GM12865 (cell line): ENCODE measurements around the gene PRDM2.

Experiments used
- DNase-seq: peaks from one replicate; pipeline ENCODE4 v3.0.0; 2010; ENCODE audit warnings: low read depth
- H3K4me3 ChIP-seq: 2 replicates; pipeline ENCODE4 v1.5.1; 2011; ENCODE audit warnings: mild to moderate bottlenecking, low read depth, low read length, control low read depth
- TF ChIP-seq, protein P1 (sequence below): IDR thresholded peaks from 2 replicates; pipeline ENCODE4 v1.5.1; 2011; ENCODE audit warnings: low read length, control low read depth, low read depth, inconsistent platforms; ENCODE audit not compliant: insufficient read depth; ENCODE audit errors: missing control alignments

PRDM2 gene

DNA sequence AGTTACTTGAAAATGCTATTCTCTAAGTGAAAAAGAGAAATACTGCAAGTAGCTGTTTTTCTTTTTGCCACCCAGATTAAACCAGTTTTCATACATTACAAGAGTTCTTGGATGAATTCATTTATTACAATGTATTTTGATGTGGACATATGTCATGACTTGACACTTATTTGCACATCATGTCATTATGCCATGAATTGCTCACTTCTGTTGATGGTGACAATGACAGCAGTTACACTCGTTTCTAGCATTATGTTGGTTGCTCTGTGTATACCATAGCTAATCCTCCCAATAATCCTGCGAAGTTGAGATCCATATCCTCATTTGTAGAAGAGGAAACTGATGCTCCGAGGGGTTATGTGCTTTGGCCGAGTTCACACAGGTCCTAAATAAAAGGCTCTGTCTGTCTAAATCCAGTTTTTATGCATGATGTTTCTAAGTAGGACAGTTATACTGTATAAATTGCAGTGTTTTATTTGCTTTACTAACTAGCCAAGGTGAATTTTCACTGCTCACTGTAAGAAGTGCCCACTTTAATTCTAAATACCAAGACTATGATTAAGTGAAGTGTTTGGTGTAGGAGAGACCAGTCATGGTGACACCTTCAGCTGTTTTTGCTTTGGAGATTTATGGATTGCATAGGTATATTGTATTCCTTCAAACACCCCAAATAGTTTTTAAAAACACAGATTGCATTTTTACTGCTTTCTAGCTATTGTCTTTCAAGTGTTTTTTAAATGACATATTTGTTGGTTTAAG, 56.7 kb downstream of the PRDM2 start:
- H3K4me3 ChIP-seq = peak overlapping the region; percentile 12; the same call in 1 of the 2 replicates
- DNase-seq = no peak
- TF ChIP-seq, protein P1, sequence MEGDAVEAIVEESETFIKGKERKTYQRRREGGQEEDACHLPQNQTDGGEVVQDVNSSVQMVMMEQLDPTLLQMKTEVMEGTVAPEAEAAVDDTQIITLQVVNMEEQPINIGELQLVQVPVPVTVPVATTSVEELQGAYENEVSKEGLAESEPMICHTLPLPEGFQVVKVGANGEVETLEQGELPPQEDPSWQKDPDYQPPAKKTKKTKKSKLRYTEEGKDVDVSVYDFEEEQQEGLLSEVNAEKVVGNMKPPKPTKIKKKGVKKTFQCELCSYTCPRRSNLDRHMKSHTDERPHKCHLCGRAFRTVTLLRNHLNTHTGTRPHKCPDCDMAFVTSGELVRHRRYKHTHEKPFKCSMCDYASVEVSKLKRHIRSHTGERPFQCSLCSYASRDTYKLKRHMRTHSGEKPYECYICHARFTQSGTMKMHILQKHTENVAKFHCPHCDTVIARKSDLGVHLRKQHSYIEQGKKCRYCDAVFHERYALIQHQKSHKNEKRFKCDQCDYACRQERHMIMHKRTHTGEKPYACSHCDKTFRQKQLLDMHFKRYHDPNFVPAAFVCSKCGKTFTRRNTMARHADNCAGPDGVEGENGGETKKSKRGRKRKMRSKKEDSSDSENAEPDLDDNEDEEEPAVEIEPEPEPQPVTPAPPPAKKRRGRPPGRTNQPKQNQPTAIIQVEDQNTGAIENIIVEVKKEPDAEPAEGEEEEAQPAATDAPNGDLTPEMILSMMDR = no peak

DNA sequence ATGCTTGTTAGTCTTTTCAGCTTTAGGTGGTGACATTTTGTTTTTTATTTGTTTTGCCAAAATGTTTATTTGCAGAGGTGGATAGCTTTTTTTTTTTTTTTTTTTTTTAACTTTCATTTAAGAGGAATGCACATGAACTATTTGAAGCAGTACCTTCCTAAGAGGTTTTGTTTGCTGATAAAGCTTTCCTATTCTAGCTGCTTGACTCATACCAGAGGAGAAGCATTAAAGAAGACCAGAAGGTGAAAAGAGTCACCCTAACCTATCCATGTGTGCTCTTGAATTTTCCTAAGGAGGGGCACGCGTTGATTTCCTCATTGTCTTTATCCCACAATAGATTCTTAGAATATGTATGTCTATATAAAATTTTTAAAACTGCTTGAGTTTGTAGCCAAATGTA, 57.7 kb downstream of the PRDM2 start:
- DNase-seq = no peak
- no peak overlapping the region for H3K4me3 ChIP-seq
- TF ChIP-seq, protein P1 = no peak

DNA sequence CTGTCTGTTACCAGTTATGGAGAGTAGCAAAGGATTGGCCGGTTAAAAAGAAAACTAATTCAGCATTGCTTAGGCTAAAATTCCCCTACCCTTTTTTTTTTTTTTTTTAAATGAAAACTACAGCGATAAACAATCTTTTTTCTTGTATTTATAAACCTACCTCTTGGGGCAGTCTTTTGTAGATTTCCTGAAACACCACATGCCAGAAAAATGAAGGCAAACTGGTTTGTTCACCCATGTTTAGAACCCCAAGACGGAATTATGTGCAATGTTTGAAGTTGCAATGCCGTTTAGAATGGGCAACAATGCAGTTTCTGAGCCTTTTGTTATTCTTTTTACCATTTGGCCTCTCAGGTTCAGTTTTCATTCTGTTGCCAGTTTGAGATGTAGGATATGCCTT, 59.1 kb downstream of the PRDM2 start:
- TF ChIP-seq, protein P1 = no peak
- DNase-seq = no peak
- H3K4me3 ChIP-seq = no peak overlapping the region

DNA sequence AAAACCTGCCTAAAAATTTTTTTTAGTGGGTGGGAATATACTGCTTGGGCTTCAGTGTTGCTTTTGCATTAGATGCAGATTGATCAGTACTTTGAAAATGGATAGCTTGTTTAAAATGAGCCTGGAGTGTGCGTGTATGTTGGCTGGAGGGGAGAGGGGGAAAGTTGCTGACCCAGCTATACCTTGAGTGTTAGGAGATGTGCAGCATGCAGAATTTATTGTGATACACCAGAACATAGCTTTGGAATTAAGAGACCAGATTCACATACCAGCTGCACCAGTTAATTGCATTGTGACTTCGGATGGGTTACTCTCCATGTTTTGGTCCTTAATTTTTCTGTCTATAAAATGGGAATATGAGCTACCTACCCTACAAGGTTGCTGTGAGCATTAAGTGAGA, 60.4 kb downstream of the PRDM2 start:
- TF ChIP-seq, protein P1 = no peak
- DNase-seq = no peak
- H3K4me3 ChIP-seq = no peak overlapping the region

DNA sequence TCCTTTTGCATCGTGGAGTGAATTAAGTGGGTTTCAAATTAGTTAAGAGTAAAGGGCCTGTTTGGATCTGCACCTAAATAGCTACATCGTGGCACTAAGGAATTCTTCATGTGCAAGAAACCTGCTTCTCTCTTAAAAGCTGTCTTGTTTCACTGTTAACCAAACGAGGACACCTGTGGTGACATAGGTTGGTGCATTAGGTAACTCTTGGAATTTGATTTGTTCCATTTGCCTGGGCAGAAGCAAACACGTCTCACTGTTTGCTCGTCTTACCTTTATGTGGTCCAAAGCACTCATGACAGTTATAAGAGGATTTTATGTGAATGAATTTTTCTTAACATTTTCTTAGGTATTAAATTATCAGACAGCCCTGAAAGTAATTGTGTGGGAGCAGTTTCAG, 60.9 kb downstream of the PRDM2 start:
- no peak overlapping the region for H3K4me3 ChIP-seq
- TF ChIP-seq, protein P1 = no peak
- no peak for DNase-seq

DNA sequence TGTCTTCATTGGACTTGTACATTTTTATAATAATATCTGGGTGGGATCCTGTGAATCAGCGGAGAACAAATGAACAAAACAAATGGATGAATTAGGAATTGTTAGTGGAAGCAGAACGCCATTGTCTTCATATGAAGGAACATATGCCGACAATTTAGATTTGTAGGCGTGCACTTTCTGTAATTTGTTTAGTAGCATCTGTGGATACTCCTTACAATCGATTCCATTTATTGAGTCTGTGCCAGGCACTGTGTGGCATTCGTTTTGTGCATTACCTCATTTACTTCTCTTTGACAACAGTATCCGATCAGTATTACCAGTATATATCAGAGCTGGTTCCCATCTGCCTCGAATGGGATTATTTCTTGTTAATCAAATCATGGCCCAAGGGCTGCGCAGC, 61.9 kb downstream of the PRDM2 start:
- H3K4me3 ChIP-seq = no peak overlapping the region
- DNase-seq = no peak
- TF ChIP-seq, protein P1 = no peak

DNA sequence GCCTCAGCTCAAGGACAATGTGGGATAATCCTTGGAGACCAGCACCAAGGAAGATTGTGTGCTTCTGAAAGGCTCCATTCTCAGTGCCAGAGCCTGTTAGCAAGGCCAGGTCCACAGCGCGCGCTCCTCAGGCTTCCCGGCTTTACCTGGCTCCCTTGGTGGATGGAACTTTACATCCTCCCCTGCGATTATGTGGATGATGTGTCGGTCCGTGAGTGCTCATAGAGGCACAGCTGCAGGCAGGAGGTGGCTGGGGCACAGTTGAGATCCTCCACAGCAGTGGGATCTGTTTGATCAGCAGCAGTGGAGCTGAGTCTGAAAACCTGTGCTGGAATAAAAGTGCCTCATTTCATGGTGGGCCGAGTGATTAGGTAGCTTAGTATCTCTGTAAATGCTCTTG, 62.7 kb downstream of the PRDM2 start:
- no peak for DNase-seq
- TF ChIP-seq, protein P1 = no peak
- H3K4me3 ChIP-seq = no peak overlapping the region
